HepG2 (cell line): ENCODE measurements around the gene PRSS53. TPM values are rescaled to one million over a fixed set of nuclear protein-coding genes. Genes with fewer than 3 reads are reported as not detected.

Experiments
- EHMT2 ChIP-seq: fragments of 200-600 bp; sonication (generic); IDR thresholded peaks from 2 replicates; pipeline ENCODE4 v1.7.0; 2017; ENCODE audit warnings: antibody characterized with exemption, low read depth, low read length, borderline replicate concordance
- FOXA1 ChIP-seq, 2 experiments: fragments of 450-650 bp in 1 of 2; sonication (generic) in 1 of 2; formaldehyde crosslinking in 1 of 2; IDR thresholded peaks; 2 replicates each; pipeline versions ENCODE4 v1.4.0 to v1.6.1; 2016 to 2020; ENCODE audit warnings: missing genetic modification reagents in 1 of 2
- MEIS1 ChIP-seq: sonication (generic); formaldehyde crosslinking; IDR thresholded peaks from 2 replicates; pipeline ENCODE4 v1.9.0; 2021; ENCODE audit warnings: mild to moderate bottlenecking, missing genetic modification reagents, moderate library complexity, borderline replicate concordance
- MTF1 ChIP-seq: sonication (generic); formaldehyde crosslinking; IDR thresholded peaks from 2 replicates; pipeline ENCODE4 v1.5.0; 2020; ENCODE audit warnings: missing genetic modification reagents
- RORA ChIP-seq: sonication (generic); formaldehyde crosslinking; IDR thresholded peaks from 2 replicates; pipeline ENCODE4 v1.5.0; 2020; ENCODE audit warnings: mild to moderate bottlenecking, missing genetic modification reagents, moderate library complexity
- SAFB2 ChIP-seq: sonication (generic); formaldehyde crosslinking; IDR thresholded peaks from 2 replicates; pipeline ENCODE4 v1.5.1; 2020; ENCODE audit warnings: missing genetic modification reagents, low read depth, mild to moderate bottlenecking, borderline replicate concordance
- ZFP90 ChIP-seq: sonication (generic); formaldehyde crosslinking; IDR thresholded peaks from 2 replicates; pipeline ENCODE4 v1.8.0; 2022; ENCODE audit warnings: missing genetic modification reagents, mild to moderate bottlenecking, inconsistent platforms, borderline replicate concordance
- ZNF7 ChIP-seq: IDR thresholded peaks from 2 replicates; pipeline ENCODE4 v1.6.1; 2016; ENCODE audit warnings: missing biosample characterization, missing genetic modification reagents
- ZNF703 ChIP-seq: sonication (generic); formaldehyde crosslinking; IDR thresholded peaks from 2 replicates; pipeline ENCODE4 v1.5.1; 2020; ENCODE audit warnings: missing genetic modification reagents, mild to moderate bottlenecking, moderate library complexity, borderline replicate concordance
- polyA plus RNA-seq, 8 experiments: library from polyadenylated mRNA; depleted of rRNA in 3 of 8; stranded (reverse) in 7 of 8; unstranded in 1 of 8; fragments of >200 nt; fragmentation: Illumina TruSeq in 4 of 8; extraction: Trizol in 4 of 8; gene quantifications; 2 replicates each; pipeline versions ENCODE4 v1.2.1 to v1.2.3, GENCODE V29; 2011 to 2016; ENCODE audit warnings: low read depth in 4 of 8, missing spikeins in 1 of 8, mixed read lengths in 1 of 8; ENCODE audit not compliant: insufficient read depth in 1 of 8
- total RNA-seq, 5 experiments: library from RNA; depleted of rRNA; stranded (reverse); fragments of >200 nt; fragmentation: Illumina TruSeq; extraction: Trizol; gene quantifications; 2 replicates each; pipeline ENCODE4 v1.2.3, GENCODE V29; 2016; ENCODE audit warnings: low read depth in 1 of 5
- TF ChIP-seq, protein P1 (sequence below): sonication (generic); formaldehyde crosslinking; IDR thresholded peaks from 2 replicates; pipeline ENCODE4 v1.5.1; 2020; ENCODE audit warnings: missing genetic modification reagents, mild to moderate bottlenecking, borderline replicate concordance
- TF ChIP-seq, protein P2 (sequence below): sonication (generic); formaldehyde crosslinking; IDR thresholded peaks from 2 replicates; pipeline ENCODE4 v1.4.0; 2020; ENCODE audit warnings: missing genetic modification reagents, borderline replicate concordance
- TF ChIP-seq, protein P3 (sequence below), 2 experiments: IDR thresholded peaks; 2 replicates each; pipeline ENCODE4 v1.6.1; 2011 to 2012; ENCODE audit warnings: low read length in 2 of 2, borderline replicate concordance in 1 of 2, low read depth in 1 of 2, mild to moderate bottlenecking in 1 of 2, moderate library complexity in 1 of 2
- TF ChIP-seq, protein P4 (sequence below): sonication (generic); formaldehyde crosslinking; IDR thresholded peaks from 2 replicates; pipeline ENCODE4 v1.4.0; 2020; ENCODE audit warnings: mild to moderate bottlenecking, missing genetic modification reagents

Gene PRSS53
- total and polyA plus RNA-seq, 2 of the 13 experiments (the other 11 are each of a cell fraction or from before 2014, with no cell fraction given) = 2.2 to 7.4 TPM

DNA sequence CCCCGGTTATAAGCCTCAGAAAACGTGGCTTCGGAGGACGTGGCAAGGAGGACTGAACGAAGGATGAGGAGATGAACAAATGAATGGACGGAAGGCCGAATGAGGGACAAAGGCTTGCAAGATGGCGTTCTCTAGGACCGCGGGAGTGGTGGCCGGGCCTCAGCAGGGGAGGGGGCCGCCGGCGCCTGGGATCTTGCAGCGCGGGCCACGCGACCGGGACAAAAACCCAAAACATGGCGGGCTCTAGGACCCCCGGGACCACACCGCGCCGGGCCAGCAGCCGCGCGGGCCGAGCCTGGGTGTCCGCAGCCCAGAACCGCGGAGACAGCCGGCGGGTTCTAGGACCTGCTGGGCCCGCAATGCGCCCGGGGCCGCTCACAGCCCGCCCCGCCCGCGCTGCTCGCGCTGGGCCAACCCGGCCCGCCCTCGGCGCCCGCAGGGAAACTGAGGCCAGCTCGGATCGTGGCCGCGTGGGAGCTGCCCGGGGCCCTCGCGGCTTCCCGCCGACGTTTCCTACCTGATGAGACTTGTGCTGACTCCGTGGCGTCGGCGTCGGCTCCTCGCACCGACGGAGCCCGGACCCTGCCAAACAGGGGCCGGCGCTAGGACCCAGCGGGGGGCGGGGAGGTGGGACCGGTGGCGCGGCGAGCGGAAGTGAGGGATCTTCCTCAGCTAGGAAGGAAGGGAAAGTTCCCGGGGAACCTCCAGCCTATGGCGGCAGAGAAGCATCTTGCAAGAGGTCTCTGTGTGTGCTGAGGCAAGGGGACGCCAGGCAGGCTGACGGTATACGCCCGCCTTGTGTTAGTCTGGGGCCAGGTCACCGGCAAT lies 15.4 kb downstream of the PRSS53 start (continued):
- TF ChIP-seq, protein P1, sequence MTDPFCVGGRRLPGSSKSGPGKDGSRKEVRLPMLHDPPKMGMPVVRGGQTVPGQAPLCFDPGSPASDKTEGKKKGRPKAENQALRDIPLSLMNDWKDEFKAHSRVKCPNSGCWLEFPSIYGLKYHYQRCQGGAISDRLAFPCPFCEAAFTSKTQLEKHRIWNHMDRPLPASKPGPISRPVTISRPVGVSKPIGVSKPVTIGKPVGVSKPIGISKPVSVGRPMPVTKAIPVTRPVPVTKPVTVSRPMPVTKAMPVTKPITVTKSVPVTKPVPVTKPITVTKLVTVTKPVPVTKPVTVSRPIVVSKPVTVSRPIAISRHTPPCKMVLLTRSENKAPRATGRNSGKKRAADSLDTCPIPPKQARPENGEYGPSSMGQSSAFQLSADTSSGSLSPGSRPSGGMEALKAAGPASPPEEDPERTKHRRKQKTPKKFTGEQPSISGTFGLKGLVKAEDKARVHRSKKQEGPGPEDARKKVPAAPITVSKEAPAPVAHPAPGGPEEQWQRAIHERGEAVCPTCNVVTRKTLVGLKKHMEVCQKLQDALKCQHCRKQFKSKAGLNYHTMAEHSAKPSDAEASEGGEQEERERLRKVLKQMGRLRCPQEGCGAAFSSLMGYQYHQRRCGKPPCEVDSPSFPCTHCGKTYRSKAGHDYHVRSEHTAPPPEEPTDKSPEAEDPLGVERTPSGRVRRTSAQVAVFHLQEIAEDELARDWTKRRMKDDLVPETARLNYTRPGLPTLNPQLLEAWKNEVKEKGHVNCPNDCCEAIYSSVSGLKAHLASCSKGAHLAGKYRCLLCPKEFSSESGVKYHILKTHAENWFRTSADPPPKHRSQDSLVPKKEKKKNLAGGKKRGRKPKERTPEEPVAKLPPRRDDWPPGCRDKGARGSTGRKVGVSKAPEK (CRISPR knock-in tag) = no peak
- TF ChIP-seq ZFP90 (CRISPR knock-in tag) (peak; percentile 73; the same call in 1 of the 2 replicates), MEIS1 (CRISPR knock-in tag) (no peak), SAFB2 (peak; percentile 64; the same call in 1 of the 2 replicates), RORA (CRISPR knock-in tag) (no peak), ZNF7 (CRISPR knock-in tag) (0 out of 2 replicates have a peak, but pooled peaks have one; percentile 3), EHMT2 (no peak), ZNF703 (no peak), MTF1 (CRISPR knock-in tag) (no peak; the same call in 1 of the 2 replicates), FOXA1 (IDR thresholded peaks at IDR 0.05) (no peak), FOXA1 (CRISPR knock-in tag; IDR thresholded peaks at IDR 0.05) (no peak)
- TF ChIP-seq, protein P2, sequence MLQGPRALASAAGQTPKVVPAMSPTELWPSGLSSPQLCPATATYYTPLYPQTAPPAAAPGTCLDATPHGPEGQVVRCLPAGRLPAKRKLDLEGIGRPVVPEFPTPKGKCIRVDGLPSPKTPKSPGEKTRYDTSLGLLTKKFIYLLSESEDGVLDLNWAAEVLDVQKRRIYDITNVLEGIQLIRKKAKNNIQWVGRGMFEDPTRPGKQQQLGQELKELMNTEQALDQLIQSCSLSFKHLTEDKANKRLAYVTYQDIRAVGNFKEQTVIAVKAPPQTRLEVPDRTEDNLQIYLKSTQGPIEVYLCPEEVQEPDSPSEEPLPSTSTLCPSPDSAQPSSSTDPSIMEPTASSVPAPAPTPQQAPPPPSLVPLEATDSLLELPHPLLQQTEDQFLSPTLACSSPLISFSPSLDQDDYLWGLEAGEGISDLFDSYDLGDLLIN (CRISPR knock-in tag) = peak; percentile 66; the same call in 1 of the 2 replicates
- TF ChIP-seq, protein P3, sequence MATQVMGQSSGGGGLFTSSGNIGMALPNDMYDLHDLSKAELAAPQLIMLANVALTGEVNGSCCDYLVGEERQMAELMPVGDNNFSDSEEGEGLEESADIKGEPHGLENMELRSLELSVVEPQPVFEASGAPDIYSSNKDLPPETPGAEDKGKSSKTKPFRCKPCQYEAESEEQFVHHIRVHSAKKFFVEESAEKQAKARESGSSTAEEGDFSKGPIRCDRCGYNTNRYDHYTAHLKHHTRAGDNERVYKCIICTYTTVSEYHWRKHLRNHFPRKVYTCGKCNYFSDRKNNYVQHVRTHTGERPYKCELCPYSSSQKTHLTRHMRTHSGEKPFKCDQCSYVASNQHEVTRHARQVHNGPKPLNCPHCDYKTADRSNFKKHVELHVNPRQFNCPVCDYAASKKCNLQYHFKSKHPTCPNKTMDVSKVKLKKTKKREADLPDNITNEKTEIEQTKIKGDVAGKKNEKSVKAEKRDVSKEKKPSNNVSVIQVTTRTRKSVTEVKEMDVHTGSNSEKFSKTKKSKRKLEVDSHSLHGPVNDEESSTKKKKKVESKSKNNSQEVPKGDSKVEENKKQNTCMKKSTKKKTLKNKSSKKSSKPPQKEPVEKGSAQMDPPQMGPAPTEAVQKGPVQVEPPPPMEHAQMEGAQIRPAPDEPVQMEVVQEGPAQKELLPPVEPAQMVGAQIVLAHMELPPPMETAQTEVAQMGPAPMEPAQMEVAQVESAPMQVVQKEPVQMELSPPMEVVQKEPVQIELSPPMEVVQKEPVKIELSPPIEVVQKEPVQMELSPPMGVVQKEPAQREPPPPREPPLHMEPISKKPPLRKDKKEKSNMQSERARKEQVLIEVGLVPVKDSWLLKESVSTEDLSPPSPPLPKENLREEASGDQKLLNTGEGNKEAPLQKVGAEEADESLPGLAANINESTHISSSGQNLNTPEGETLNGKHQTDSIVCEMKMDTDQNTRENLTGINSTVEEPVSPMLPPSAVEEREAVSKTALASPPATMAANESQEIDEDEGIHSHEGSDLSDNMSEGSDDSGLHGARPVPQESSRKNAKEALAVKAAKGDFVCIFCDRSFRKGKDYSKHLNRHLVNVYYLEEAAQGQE (IDR thresholded peaks at IDR 0.05; ENCODE audit: borderline replicate concordance in 1 of 2, low read depth in 1 of 2, low read length in 2 of 2) = peak in 1 of 2 experiments; percentile 51; a peak in 1 of 4 replicates
- TF ChIP-seq, protein P4, sequence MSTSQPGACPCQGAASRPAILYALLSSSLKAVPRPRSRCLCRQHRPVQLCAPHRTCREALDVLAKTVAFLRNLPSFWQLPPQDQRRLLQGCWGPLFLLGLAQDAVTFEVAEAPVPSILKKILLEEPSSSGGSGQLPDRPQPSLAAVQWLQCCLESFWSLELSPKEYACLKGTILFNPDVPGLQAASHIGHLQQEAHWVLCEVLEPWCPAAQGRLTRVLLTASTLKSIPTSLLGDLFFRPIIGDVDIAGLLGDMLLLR (CRISPR knock-in tag) = no peak
